NCI-H2081 treated with DMSO at 0.1 percent for 48 hours (cell line): Measurements from ENCODE around the gene INTS14.
"Not testable (repeated sequence)": the region's sequence is repeated elsewhere in the genome, so short reads cannot be mapped to it uniquely, and the experiment has no call there.

Experiments
- DNase-seq: peaks from one replicate; lab custom pipeline; 2025; lab: John Stamatoyannopoulos, UW

Gene INTS14

DNA sequence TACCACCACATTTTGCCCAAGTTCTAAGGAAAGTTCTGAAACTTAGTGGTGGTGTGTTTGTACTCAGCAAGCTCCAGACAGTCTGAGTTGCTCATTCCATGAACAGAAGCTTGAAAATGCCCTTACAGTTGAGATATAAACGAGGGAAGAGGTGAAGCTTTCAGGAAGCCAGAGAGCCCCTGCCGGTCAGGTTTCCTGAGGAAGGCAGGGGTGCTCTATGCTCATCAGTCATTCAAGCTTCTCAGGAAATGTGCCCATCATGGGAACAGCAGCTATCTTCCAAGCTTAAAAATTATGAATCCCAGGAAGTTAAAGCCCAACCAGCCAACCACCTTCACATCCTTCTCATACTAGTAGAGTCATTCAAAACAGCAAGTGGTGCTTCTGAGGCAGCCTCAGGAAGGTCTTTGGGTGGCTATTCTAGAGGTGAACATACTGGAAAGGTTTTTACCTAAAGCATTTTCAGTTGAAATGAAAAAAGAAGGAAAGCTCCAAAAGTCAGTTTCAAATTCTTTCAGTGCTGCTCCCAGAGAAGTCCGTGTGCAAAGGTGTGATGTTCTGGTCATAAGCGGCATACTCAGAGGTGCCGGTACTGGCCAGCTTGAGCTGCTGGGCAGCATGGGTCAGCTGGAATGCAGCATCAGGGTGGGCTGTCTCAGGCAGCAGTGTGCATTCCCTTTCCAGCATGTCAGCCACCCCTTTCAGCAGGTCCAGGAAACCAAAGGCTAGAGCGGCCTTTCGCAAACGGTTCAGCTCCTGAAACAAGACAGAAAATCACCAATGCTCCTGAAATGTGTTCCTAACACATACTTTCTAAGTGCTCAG, 31.8 kb downstream of the INTS14 start:
- no peak for DNase-seq

DNA sequence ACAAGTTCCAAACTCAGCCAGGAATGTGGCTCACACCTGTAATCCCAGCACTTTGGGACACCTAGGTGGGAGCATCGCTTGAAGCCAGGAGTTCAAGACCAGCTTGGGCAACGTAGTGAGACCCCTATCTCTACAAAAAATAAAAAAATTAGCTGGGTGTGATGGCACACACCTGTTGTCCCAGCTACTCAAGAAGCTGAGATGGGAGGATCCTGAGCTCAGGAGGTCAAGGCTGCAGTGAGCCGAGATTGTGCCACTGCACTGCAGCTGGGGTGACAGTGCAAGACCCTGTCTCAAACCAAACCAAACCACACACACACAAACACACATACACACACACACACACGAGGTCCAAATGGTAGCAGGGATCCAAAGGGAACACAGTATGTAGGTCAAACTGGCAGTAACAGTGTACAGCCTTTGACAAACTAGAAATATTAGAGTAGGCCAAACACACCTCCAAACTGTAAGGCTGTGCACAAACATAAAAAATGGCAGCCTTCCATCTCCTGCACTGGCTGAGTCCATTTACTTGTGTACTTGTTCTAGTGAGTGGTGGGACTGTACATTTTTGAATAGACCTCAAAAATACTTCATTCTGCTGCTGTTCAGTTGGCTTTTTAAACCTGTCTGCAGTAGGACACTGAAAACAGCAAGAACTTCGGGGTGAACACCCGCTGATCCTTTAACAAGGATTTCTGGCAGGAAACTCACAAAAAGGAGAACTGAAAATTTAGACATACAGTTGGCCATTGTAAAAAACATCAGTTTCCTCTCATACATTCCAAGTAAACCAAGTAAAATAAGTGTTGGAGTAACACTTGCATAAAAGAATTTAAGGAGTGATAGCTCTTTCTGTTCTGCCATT, 33.6 kb downstream of the INTS14 start:
- no peak for DNase-seq

DNA sequence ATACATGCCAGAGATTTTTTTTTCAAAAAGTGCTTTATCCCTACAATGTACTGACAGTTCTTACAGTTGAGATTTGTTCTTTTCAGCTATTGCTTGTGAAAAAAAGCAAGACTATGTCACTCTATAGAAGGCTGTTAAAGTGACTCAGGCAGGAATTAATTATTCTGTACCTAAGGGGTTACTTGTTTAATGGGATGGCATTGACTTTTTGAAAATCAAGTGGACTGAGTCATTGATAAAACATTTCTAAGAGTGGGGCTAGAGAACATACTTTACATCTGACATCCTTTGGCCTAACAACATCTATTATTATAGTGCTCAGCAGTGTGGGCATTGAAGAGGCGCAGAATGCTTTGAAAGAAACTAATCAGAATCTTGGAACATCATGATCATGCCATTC, 34.3 kb downstream of the INTS14 start:
- no peak for DNase-seq

DNA sequence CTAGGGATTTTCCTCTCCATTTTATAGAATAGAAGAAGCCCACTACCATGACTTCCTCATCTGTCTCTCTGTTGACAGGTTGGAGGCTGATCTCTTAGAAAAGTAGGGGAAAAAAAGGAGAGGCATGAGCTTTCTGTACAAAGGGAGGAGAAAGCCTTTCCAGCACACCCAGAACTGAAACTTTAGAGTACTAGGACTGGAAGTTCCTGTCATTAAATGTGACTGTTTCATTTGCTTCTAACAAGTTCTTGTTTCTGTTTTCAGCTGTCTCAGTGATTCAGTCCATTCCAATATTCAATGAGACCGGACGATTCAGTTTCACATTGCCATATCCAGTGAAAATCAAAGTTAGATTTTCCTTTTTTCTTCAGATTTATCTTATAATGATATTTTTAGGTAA, 39.0 kb downstream of the INTS14 start:
- no peak for DNase-seq

DNA sequence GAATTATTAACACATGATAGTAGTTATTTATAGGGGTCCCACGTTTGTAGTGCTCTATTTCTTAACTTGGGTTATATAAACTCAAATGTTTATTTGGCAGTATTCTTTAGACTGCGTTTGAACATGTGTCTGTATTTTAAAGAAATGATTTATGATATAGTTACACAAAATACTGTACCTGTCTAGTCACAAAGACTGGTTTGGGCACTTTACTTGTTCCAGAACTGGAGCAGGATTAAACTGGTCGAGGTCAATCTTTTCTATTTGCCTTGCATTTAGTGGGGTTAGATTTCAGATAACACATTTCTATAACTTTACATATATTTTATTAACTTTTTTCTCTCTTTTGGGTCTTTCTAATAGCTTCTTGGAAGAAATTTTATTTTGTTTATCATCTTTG, 41.2 kb downstream of the INTS14 start:
- no peak for DNase-seq

DNA sequence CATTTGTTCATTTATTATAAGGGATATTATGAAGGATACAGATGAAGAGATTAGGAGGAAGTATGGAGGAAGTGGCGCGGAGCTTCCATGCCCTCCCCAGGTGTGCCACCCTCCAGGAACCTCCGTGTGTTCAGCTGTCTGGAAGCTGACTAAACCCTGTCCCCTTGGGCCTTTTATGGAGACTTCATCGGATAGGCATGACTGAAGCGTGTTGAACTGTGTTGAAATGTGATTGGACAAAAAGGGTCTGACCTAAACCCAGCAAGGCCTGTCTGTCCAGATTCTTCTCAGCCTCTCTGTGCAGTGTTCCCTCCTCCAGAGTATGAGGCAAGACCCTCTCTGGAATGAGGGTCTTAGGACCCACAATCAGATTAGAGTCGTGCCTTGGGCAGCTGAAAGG, 49.0 kb downstream of the INTS14 start:
- DNase-seq: no peak

DNA sequence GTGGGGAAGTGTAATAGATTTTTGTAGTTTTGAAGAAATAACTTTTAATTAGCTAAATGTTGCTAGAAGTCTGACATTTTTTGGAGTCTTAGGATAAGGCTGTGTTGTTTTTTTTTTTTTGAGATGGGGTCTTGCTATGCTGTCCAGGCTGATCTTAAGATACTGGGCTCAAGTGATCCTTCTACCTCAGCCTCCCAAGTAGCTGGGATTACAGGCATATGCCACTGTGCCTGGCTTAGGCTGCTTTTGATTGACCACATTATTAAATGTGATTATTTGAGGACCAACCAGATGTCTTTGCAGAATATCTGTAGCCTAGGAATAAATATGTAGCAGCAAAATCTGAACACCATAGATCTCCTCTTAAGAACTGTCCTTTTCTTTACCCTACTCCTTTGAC, 51.0 kb downstream of the INTS14 start:
- DNase-seq: no peak

DNA sequence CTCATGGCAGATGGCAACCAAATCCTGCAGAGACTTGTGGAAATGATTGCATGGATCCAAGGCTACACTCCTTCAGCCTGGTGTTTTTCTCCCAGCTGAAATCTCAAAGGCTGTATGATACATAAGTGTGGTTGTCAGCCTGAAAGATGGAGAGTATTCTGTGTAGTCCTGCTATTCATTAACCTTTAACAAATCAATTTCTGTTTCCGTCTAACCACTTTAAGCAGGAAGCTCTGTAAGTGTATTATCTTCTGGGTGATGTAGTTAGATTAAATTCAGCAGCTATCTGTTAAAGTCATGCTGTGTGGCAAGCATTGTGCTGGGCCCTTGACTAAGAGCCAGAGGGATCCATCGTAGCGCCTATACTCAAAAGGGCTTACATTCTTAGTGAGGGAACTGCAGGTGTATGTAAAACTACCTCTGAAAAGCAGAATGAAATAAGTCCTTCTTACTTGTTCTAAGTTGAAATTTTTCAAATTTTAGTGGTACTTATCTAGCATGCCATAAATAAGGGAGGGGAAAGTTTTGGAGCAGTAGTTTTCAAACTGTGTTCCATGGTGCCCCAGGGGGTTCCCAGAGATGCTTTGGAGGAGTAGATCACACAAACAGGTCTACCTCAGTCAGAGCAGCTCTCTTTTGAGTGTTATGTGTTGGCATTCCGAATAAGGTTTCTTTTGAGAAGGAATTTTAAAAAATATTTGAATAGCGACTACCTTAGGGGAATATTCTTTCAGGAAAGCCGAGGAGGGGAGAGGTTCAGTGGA, 51.8 kb downstream of the INTS14 start:
- no peak for DNase-seq

DNA sequence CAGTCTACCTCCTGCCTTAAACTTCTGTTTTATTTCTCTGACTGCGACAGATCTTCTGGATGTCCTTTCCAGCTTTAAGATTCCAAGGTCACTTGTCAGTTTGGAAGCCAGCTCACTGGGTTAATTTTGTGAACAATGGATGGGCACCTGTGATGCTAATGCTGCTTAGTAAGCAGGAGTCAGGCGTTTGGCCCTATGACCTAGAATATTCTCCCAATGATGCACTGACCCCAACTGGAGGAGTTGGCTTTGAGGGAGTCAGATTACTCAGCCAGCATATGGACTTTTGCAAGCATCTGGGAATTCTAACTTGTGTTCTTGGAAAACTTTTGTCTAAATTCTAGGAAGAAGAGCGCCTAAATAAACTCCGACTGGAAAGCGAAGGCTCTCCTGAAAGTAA, 52.6 kb downstream of the INTS14 start:
- DNase-seq: no peak

DNA sequence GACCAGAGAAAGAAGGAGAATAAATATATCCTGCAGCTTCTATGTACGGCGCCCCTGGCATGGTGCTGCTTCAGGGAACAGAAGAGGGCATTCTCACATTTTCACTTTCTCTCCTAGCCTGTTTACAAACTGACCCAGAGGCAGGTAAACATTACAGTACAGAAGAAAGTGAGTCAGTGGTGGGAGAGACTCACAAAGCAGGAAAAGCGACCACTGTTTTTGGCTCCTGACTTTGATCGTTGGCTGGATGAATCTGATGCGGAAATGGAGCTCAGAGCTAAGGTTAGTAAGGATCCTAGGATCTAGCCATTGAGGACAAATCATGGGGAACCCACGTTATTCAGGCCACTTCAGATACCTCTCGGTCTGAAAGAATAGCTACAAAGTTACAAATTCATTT, 54.3 kb downstream of the INTS14 start:
- no peak for DNase-seq

DNA sequence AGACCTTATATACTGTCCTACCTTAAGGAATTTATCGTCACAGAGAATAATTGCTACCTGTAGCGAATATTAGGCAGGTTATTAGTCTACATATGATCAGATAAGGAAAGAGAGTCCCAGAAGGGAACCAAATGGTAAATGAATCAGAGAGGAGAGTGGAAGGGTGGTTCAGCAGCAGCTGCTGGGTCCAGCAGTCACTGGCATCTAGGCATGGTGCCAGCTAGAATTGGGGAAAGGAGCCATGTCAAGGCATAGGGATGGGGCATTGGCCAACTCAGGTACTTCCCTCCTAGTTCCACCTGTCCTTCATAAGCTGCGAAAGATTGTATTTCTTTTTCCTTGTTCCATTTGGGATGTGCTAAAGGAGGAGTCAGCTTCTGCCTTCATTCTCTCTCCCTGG, 57.2 kb downstream of the INTS14 start:
- DNase-seq: no peak

DNA sequence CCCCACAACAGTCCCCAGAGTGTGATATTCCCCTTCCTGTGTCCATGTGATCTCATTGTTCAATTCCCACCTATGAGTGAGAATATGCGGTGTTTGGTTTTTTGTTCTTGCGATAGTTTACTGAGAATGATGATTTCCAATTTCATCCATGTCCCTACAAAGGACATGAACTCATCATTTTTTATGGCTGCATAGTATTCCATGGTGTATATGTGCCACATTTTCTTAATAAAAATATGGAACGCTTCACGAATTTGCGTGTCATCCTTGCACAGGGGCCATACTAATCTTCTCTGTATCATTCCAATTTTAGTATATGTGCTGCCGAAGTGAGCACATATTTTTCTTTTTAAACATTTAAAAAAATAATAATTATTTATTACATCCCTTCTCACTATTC, 58.1 kb downstream of the INTS14 start:
- not testable (repeated sequence) for DNase-seq

DNA sequence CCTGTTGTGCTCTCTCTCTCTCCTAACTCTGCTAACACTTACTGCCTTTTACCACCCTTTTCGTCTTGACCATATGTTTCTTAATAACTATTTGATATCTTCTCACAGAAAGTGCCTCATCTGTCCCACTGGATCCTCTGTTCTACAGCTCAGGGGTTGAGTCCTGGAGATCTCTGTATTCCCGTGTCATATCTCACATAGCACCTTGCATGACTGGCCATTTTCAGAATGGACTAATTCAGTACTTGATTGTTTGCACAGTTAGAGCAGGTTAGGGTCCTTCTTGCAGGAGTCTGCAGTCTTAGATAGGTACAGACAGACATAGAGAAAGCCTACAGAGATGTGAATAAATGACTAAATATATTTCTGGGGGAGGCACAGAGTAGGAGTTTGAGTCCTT, 59.7 kb downstream of the INTS14 start:
- DNase-seq: no peak

DNA sequence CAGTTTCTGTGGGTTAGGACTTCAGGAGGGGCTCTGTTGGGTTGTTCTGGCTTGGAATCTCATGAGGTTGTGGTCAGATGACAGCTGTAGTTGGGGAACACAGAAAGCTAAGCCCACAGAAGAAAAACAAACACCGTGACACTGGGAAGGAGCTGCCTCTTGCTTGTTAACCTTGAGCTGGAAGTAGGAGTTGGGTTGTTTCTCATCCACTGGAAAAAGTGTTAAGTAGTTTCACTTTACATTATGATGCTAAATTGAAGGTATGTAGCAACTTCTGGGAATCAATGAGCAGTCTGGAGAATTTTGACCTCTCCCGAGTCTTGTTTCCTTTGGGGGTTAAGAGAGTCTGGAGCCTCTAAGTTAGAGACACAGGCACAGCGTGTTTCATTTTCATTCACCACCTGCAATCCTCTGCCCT, 60.2 kb downstream of the INTS14 start:
- DNase-seq: no peak

DNA sequence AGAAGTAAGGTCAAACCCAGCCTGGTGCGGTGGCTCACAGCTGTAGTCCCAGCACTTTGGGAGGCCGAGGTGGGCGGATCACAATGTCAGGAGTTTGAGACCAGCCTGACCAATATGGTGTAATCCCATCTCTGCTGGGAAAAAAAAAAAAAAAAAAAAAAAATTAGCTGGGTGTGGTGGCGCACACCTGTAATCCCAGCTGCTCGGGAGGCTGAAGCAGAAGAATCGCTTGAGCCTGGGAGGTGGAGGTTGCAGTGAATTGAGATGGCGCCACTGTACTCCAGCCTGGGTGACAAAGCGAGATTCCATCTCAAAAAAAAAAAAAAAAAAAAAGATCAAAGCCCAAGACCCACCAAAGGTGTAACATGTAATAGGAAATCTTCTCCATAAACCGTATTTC, 61.6 kb downstream of the INTS14 start:
- not testable (repeated sequence) for DNase-seq

DNA sequence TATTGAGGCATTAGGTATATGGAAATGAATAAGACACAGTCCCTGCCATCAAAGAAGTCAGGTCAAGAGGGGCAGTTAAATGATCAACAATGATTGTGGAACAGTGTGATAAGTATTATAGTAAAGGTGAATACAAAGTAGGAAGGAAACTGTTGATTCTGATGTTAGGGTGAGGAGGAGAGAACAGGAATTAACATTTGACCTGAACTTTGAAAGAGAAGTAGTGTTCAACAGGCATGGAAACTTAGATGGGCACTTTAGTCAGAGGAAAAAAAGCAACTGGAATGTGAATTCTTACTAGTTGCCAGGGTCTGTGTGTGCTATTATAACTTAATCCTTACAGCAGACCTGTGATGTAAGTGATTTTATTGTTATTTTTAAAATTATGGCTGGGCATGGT, 63.1 kb downstream of the INTS14 start:
- no peak for DNase-seq

DNA sequence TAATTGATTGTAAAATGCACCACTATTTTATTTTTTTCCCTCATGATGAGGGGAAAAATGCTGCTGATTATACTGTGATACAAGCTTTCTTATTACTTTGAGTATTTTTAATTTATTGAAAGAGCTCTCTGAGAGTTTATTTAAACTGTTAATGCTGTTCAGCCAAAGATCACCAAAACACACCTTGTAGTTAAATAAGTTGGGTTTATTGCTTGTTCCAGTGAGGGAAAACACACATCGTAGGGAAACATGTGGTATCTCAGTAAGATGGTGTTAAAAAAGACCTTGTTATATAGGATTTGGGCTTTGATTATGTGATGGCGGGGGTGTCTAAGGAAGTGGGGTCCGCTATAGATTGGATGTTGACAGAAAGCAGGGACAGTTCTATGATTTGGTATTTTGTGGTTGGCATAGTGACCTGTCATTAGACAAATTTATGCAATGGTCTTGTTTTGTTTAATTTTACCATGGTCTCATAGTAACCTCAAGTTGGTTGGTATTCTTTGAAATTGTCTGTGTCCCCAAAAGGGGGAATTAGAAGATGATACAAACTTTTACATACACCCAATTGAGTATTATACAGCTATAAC, 69.6 kb downstream of the INTS14 start:
- DNase-seq: no peak

DNA sequence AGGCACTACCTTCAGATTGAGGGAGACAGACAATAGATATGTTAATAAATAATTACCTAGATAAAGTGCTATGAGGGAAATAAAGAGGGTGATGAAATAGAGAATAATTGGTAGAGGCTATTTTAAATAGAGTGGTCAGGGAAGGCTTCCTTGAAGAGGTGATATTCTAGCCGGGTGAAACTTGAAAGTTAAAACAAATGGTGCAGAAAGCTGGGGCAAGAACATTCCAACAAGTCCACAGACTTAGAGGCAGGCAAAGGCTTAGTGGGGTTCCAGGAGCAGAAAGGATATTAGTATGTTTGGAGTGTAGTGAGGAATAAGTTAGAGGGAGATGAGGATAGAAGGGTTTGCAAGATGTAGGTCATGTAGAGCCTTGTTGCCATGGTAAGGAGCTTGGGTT, 70.6 kb downstream of the INTS14 start:
- no peak for DNase-seq

DNA sequence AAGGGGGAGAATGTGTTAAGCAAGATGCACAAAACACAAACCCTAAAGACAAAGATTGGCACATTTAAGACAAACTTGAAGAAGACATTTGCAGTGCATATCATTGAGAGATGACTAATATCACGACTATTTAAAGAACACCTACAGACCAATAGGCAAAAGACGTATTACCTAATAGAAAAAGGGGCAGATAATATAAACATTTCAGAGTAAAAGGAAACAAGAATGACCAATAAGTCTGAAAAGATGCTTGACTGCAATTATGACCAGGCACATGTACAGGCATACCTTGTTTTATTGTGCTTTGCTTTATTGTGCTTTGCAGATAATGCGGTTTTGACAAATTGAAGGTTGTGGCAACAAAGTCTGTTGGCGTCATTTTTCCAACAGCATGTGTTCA, 75.7 kb downstream of the INTS14 start:
- DNase-seq: no peak

DNA sequence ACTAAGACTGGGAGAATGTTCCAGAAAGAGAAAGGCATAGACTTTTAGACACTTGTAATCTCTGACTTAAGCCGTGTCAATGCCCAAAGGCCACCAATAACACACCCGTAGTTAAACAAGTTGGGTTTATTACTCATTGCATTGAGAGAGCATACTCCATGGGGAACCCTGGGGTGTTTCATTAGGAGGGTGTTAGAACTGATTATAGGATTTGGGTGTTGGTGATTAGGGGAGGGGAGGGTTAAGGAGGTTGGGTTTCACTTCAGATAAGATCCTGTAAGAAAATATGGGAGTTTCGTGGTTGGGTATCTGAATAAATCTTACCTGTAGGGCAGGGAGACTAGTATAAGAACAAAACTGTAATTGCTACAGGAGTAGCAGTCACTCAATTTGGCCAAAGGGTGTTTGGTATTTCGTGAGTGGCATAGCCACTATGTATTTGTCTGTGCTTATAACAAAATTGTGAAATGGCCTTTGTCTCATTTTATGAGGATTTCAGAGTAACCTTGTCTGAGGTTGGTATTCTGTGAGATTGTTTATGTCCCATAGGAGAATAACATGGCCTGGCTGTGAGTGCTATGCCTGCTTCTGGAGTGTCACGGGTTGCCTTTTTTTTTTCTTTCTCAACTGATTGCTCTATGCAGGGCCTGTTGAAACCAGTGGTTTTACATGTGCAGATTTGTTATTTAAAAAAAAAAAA, 77.7 kb downstream of the INTS14 start:
- no peak for DNase-seq

DNA sequence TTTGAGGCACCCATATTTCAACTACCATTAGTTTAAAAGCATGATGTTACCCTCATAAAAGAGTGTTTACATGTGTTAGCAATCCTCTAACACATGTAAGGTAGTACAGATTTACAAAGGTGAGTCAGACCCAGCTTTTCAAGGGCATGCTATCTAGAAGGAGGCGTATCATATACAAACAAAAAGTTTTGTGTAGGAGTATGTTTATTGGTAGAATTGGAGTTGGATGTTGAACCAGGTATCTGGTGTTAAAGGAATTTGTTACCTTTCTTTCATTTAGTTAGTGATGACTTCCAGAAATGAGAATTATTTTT, 78.2 kb downstream of the INTS14 start:
- DNase-seq: no peak
